Sigmoid colon (tissue), 7 donors: ENCODE data around the gene AMN1. TPM values are rescaled to one million over a fixed set of nuclear protein-coding genes. Genes with fewer than 3 reads are reported as not detected.

ENCODE experiments used
- DNase-seq: peaks from one replicate; pipeline ENCODE4 v3.0.0-alpha.2; 2019
- H3K27ac ChIP-seq, 4 donors: fragments of 200-600 bp; sonication (generic); one replicate each; pipeline ENCODE4 v1.5.1; 2016 to 2019; ENCODE audit warnings: mild to moderate bottlenecking in 1 of 4
- H3K27me3 ChIP-seq, 3 donors: fragments of 200-600 bp; sonication (generic); one replicate each; pipeline ENCODE4 v1.5.1; 2019; ENCODE audit warnings: mild to moderate bottlenecking in 1 of 3
- H3K36me3 ChIP-seq, 4 donors: fragments of 200-600 bp; sonication (generic); one replicate each; pipeline ENCODE4 v1.5.1; 2016 to 2019
- H3K4me1 ChIP-seq, 4 donors: fragments of 200-600 bp; sonication (generic); one replicate each; pipeline ENCODE4 v1.5.1; 2017 to 2019
- H3K4me3 ChIP-seq, 4 donors: fragments of 200-600 bp; sonication (generic); one replicate each; pipeline ENCODE4 v1.5.1; 2017 to 2019; ENCODE audit warnings: mild to moderate bottlenecking in 2 of 4, moderate library complexity in 1 of 4
- H3K9me3 ChIP-seq, 4 donors: fragments of 200-600 bp in 3 of 4; sonication (generic) in 3 of 4; one replicate each; pipeline versions ENCODE4 v1.5.1 to v1.6.1; 2013 to 2019
- EP300 ChIP-seq, 4 donors: sonication (generic); formaldehyde crosslinking; IDR thresholded peaks; one replicate each; pipeline ENCODE4 v1.6.1; 2017; ENCODE audit warnings: antibody characterized with exemption in 4 of 4
- POLR2A ChIP-seq, 2 donors: fragments of 450-650 bp; IDR thresholded peaks; one replicate each; pipeline ENCODE4 v1.6.1; 2016; ENCODE audit warnings: antibody characterized with exemption in 2 of 2, mild to moderate bottlenecking in 2 of 2, moderate library complexity in 2 of 2
- POLR2AphosphoS5 ChIP-seq, 4 donors: sonication (generic); formaldehyde crosslinking; IDR thresholded peaks; one replicate each; pipeline ENCODE4 v1.6.1; 2017; ENCODE audit warnings: antibody characterized with exemption in 4 of 4
- WGBS, 2 donors: extraction: QIAGEN DNeasy Blood & Tissue Kit; methylation state at CpG; one replicate each; pipeline ENCODE4 v1.1.7; 2013; 5-methylcytosine and 5-hydroxymethylcytosine counted together
- intact Hi-C: fragments of 100-400 bp; cut with DNase I; formaldehyde crosslinking; loops from one replicate; pipeline ENCODE4 v1.15.1; 2023
- polyA plus RNA-seq, 3 donors: library from polyadenylated mRNA; stranded (reverse); fragments of 200-250 nt; gene quantifications; one replicate each; pipeline ENCODE4 v1.2.3, GENCODE V29; 2013
- small RNA-seq, 3 donors: library from RNA; depleted of rRNA; stranded (forward); fragments of <200 nt; gene quantifications; one replicate each; pipeline ENCODE3, GENCODE V24; 2016
- total RNA-seq, 4 donors: library from RNA; depleted of rRNA; stranded (reverse); fragments of >200 nt; gene quantifications; one replicate each; pipeline ENCODE4 v1.1.0, GENCODE V29; 2016
- TF ChIP-seq, protein P1 (sequence below), 4 experiments: fragments of 450-650 bp in 3 of 4; fragments of 200-600 bp in 1 of 4; IDR thresholded peaks; one replicate each; pipeline ENCODE4 v1.5.1; 2016 to 2019; ENCODE audit warnings: antibody characterized with exemption in 4 of 4, mild to moderate bottlenecking in 3 of 4, moderate library complexity in 2 of 4
- donor health status: healthy with polysubstance abuse.
- donor health status: Bipolar disorder and iron deficiency.
- donor health status: healthy.

AMN1 gene
- total and polyA plus RNA-seq, 7 donors: 2.4 to 13.2 (median 10.2) TPM

DNA sequence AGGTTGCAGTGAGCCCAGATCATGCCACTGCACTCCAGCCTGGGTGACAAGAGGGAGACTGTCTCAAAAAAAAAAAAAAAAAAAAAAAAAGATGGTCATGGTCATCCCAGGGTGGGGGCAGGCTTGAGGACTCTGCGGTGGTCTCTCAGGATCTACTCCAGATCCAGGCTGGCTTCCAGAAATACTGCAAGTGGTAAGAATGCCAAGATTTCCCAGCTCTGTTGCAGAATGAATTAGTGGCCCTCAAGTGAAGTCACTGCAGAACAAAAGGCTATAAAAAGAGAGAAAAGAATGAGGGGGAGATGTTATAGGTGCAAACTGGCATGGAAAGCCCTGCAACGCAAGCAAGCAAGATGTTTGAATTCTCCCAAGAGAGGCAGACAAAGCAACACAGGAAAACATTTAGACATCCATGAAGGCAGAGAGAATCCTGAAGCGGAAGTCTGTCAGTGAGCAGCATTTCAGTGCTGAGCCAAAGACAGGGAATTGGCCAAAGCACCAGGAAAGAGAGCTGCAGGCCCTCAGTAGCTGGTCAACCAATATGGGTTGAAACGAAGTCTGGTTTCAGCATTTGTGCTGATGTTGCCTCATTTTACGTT is 101.3 kb downstream of the AMN1 start:
- H3K4me1 ChIP-seq: peaks cover 0 to 18% (median 14%) of the 10 kb centered on the region in 4 donors
- TF ChIP-seq, protein P1, sequence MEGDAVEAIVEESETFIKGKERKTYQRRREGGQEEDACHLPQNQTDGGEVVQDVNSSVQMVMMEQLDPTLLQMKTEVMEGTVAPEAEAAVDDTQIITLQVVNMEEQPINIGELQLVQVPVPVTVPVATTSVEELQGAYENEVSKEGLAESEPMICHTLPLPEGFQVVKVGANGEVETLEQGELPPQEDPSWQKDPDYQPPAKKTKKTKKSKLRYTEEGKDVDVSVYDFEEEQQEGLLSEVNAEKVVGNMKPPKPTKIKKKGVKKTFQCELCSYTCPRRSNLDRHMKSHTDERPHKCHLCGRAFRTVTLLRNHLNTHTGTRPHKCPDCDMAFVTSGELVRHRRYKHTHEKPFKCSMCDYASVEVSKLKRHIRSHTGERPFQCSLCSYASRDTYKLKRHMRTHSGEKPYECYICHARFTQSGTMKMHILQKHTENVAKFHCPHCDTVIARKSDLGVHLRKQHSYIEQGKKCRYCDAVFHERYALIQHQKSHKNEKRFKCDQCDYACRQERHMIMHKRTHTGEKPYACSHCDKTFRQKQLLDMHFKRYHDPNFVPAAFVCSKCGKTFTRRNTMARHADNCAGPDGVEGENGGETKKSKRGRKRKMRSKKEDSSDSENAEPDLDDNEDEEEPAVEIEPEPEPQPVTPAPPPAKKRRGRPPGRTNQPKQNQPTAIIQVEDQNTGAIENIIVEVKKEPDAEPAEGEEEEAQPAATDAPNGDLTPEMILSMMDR (IDR thresholded peaks at IDR 0.05): no peak
- H3K4me3 ChIP-seq: no peak overlapping the region
- no peaks in the 10 kb centered on the region for H3K36me3 ChIP-seq
- intact Hi-C loops: no loop called here
- H3K27me3 ChIP-seq: no peaks in the 10 kb centered on the region
- no peak for DNase-seq
- no peak overlapping the region for H3K27ac ChIP-seq
- no peaks in the 10 kb centered on the region for H3K9me3 ChIP-seq
- 89 to 90% methylated on average over 5 of the region's 5 CpGs for WGBS, 2 donors

DNA sequence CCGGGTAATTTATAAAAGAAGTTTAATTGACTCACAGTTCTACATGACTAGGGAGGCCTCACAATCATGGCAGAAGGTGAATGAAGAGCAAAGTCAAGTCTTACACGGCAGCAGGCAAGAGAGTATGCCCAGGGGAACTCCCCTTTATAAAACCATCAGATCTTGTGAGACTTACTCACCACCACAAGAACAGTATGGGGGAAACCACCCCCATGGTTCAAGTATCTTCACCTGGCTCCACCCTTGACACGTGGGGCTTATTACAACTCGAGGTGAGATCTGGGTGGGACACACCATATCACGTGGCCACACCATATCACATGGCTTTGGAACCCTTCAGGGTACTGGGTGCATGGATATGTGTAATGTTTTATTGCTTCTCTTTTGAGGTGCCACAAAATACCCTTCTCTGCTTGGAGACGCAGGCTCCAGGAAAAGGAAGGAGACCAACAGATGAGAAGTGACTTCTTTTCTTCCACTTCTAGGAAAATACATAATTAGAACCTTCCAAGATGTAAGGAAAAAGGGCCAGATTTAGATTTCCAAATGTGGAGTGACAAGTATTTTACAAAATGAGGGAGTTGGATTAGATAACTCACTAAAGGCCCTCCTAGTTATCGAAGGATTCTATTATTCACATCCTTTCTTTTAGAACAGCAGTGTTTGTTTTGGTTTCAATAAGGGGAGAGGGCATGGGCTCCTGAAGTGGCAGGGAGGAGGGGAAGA is 102.4 kb downstream of the AMN1 start:
- DNase-seq: no peak
- H3K4me3 ChIP-seq: no peak overlapping the region
- H3K27ac ChIP-seq: no peak overlapping the region
- whole genome bisulfite sequencing, 2 donors: 64 to 84% methylated on average over 7 of the region's 7 CpGs
- intact Hi-C loops: no loop called here
- TF ChIP-seq POLR2A (IDR thresholded peaks at IDR 0.05) (no peak), EP300 (IDR thresholded peaks at IDR 0.05) (no peak), POLR2AphosphoS5 (IDR thresholded peaks at IDR 0.05) (no peak)
- TF ChIP-seq, protein P1 (IDR thresholded peaks at IDR 0.05): no peak
- no peaks in the 10 kb centered on the region for H3K27me3 ChIP-seq
- H3K9me3 ChIP-seq: no peaks in the 10 kb centered on the region
- peaks cover 0 to 18% (median 14%) of the 10 kb centered on the region in 4 donors for H3K4me1 ChIP-seq
- no peaks in the 10 kb centered on the region for H3K36me3 ChIP-seq

DNA sequence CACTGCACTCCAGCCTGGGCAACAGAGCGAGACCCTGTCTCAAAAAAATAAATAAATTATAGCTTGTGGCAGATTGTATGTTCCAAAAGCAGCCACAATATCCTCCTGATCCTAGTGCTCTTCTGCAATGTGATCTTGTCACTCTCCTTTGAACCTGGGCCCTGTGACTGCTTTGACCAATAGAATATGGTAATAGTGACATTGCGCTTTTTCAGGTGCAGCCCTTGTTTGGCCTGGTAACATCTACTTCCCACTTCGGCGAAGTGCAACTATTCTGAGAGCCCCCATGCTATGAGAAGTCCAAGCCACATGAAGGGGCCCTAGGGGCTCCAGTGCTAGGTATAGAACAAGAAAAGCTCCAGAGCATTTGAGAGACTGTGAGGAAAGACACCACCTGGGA is 106.8 kb downstream of the AMN1 start:
- intact Hi-C loops: no loop called here
- 91 to 95% methylated on average over 4 of the region's 4 CpGs for WGBS, 2 donors
- TF ChIP-seq POLR2A (IDR thresholded peaks at IDR 0.05): no peak
- TF ChIP-seq EP300 (IDR thresholded peaks at IDR 0.05): no peak
- TF ChIP-seq, protein P1 (IDR thresholded peaks at IDR 0.05): no peak
- no peak for TF ChIP-seq POLR2AphosphoS5 (IDR thresholded peaks at IDR 0.05)
- H3K4me1 ChIP-seq: no peaks in the 10 kb centered on the region
- no peak overlapping the region for H3K4me3 ChIP-seq
- H3K36me3 ChIP-seq: no peaks in the 10 kb centered on the region
- no peaks in the 10 kb centered on the region for H3K27me3 ChIP-seq
- no peak for DNase-seq
- H3K27ac ChIP-seq: no peak overlapping the region
- no peaks in the 10 kb centered on the region for H3K9me3 ChIP-seq

Small RNA genes lying within 50 kb of the gene (small RNA-seq; reads per million reads assigned to genes)
- 0 reads per million in 3 donors for gene AC023157.2

Other genes starting within 250 kb of the AMN1 start
- 10 to 100 TPM; 19.5 to 34.3 (median 23.2) TPM for gene DENND5B, start 137.9 kb downstream of the AMN1 start, total RNA-seq
- gene DENND5B, start 137.9 kb downstream of the AMN1 start, polyA plus RNA-seq: 1 to 10 TPM; 2.4 to 3.9 (median 3.7) TPM
- 1 to 10 TPM; 2.5 to 4.4 (median 3.0) TPM for gene ETFBKMT, start 69.3 kb downstream of the AMN1 start, total RNA-seq
- gene ETFBKMT, start 69.3 kb downstream of the AMN1 start, polyA plus RNA-seq: 1 to 10 TPM; 1.2 to 2.3 (median 1.4) TPM
- 10 to 100 TPM; 33.5 to 49.4 (median 41.2) TPM for gene RESF1, start 230.4 kb upstream of the AMN1 start, total RNA-seq
- gene RESF1, start 230.4 kb upstream of the AMN1 start, polyA plus RNA-seq: 10 to 100 TPM; 22.2 to 43.4 (median 28.2) TPM